Fibroblast of pulmonary artery (primary cell): ENCODE measurements around the gene ATP13A4.

Source experiments
- DNase-seq: peaks from one replicate; pipeline ENCODE4 v3.0.0-alpha.2; 2010; ENCODE audit warnings: low read depth
- H3K4me3 ChIP-seq: replicated peaks from 2 replicates; pipeline ENCODE4 v1.5.1; 2011; ENCODE audit warnings: low read depth, mild to moderate bottlenecking, control low read depth, low read length, moderate library complexity
- CTCF ChIP-seq: IDR thresholded peaks from 2 replicates; pipeline ENCODE4 v1.5.1; 2011; ENCODE audit warnings: mild to moderate bottlenecking, control low read depth, low read length, inconsistent platforms; ENCODE audit errors: missing control alignments

Gene ATP13A4

GRCh38 chr3:193592841-193593667 is 38.4 kb upstream of the ATP13A4 start, which contains the start of gene OPA1:
Gene OPA1 (plus strand): TSS chr3:193593208. CDS start chr3:193593378, 170 bp downstream.
- DNase-seq = peak; percentile 99
- peak; percentile 18 for TF ChIP-seq CTCF
- H3K4me3 ChIP-seq = peak within 1 kb of the TSS; percentile 92

GRCh38 chr3:193590088-193590856 is 35.6 kb upstream of the ATP13A4 start:
- TF ChIP-seq CTCF = no peak
- no peak overlapping the region for H3K4me3 ChIP-seq
- peak; percentile 52 for DNase-seq

- no peak for TF ChIP-seq CTCF
- H3K4me3 ChIP-seq = no peak overlapping the region
- DNase-seq = no peak
Measured at GRCh38 chr3:193589616-193590015, 34.9 kb upstream of the ATP13A4 start.

GRCh38 chr3:193589129-193589528 is 34.4 kb upstream of the ATP13A4 start:
- H3K4me3 ChIP-seq = no peak overlapping the region
- DNase-seq = no peak
- TF ChIP-seq CTCF = no peak

- no peak for TF ChIP-seq CTCF
- no peak overlapping the region for H3K4me3 ChIP-seq
- DNase-seq = no peak
Measured at GRCh38 chr3:193586526-193586925, 31.8 kb upstream of the ATP13A4 start.

- TF ChIP-seq CTCF = no peak
- H3K4me3 ChIP-seq = no peak overlapping the region
- no peak for DNase-seq
Measured at GRCh38 chr3:193585530-193585929, 30.8 kb upstream of the ATP13A4 start.
